NCI-H446 (cell line): ENCODE data around the gene SH3TC1.

Experiments
- DNase-seq, 2 experiments: peaks; one replicate each; lab custom pipeline; 2025; lab: John Stamatoyannopoulos, UW

SH3TC1 gene

DNA sequence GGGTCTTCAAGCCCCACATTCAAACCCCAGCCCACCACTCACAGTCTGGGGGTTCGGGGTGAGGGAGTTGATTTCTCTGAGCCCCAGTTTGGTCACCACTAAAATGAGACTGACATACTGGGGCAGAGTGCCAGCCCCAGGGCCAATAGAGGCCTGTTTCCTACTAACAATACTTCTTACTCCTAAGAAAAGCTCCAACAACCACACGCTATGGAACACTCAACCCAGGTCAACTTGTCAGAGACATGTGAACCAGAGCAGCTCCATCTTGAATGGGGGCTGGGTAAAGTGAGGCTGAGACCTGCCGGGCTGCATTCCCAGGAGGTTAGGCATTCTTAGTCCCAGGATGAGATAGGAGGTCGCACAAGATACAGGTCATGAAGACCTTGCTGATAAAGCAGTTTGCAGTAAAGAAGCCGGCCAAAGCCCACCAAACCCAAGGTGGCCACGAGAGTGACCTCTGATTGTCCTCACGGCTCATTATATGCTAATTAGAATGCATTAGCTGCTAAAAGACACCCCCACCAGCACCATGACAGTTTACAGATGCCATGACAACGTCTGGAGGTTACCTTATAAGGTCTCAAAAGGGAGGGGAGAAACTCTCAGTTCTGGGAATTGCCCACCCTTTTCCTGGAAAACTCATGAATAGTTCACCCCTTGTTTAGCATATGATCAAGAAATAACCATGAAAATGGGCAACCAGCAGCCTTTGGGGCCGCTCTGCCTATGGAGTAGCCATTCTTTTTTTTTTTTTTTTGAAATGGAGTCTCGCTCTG, 43.9 kb downstream of the SH3TC1 start:
- DNase-seq, result no peak

DNA sequence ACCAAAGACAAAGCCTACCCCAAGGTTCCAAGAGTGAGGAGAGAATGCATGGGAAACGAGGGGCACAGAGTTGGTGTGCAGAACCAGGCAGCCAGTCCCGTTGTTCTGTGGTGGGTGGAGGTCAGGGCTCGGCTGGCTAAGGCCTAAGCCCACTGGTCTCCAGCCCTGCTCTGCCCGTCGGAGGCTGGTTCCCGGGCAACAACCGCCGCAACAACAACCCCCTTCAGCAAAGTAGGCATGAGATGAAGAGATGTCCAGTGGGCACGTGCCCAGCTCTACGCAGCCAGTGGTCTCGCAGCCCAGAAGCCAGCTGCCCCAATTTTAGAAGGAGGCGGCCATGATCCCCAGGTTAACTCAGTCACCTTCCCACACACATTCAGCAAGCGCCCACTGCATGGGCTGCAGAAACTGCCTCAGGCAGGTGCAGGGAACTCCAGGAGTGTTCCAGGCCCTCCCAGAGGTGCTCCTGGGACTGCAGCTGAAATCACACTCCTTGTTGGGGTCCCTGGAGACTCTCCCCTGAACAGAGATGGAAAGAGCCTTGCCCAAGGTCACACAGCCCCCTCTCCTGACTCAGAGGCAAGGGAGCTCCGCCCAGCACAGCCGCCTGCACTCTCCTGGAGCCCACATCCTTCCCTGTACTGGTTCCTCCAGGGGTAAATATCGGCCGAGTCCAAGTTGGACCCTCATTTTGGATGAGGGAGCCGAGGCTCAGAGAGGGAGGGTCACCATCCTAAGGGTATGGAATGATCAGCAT, 45.1 kb downstream of the SH3TC1 start:
- no peak for DNase-seq

DNA sequence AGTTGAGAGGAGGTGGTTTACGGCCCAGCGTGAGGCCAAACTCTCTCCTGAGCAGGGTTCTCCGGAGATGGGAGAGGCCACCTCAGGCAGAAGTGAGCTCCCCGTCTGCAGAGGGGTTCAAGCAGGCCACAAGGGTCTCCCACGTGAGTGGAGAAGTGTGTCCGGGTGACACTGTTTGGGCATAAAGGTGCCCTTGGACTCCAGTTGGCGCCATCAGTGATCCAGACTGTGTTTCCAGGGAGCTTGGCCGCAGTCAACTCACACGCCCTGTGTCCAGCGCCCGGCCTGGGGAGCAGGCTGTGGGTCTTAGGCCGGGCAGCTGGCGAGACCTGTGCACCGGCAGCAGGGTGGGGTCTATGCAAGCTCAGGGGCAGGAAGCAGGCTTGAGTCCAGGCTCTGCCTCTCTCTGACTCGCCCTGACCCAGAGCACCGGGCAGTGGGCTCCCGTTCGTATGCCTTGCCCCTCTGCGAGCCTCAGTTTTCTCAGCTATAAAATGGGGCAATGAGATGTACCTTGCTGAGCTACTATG, 45.9 kb downstream of the SH3TC1 start:
- DNase-seq, result no peak

DNA sequence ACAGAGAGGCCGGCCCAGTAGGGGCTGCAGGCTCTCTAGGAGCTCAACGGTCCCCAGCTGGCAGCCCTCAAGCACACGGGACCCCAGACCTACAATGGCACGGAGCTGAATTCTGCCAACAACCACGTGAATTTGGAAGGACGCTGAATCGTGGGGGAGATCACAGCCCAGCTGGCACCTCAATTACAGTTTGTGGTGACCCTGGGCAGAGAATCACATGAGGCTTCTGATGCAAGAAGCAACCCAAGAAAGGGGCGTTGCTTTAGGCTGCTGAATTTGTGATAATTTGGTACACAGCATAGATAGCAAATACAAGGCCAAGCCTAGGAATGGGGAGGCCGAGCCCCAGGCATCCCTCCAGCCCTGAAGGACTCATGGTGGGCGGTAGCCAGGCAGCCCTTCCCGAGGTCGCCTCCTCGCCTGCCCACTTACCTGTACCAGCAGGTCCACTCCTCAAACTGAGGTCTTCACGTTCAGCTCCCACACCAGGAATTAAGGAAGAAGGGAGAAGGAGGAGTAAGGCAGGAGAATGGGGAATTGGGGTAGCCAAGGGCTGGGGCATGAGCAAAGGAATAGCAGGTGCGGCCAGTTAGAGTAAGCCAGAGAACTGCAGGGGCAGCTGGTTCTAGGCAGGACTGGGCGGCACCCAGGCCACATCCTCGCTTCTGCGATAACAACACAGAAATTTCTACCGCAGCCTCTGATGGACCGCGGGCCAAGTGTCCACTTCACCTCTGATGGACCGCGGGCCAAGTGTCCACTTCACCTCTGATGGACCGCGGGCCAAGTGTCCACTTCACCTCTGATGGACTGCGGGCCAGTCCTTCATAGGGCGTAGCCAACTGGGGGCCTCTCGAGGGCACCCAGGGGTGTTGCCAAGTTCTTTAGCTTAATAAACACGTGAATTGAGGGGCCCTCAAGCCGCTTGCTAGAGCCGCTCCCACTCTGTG, 47.1 kb downstream of the SH3TC1 start:
- no peak for DNase-seq

DNA sequence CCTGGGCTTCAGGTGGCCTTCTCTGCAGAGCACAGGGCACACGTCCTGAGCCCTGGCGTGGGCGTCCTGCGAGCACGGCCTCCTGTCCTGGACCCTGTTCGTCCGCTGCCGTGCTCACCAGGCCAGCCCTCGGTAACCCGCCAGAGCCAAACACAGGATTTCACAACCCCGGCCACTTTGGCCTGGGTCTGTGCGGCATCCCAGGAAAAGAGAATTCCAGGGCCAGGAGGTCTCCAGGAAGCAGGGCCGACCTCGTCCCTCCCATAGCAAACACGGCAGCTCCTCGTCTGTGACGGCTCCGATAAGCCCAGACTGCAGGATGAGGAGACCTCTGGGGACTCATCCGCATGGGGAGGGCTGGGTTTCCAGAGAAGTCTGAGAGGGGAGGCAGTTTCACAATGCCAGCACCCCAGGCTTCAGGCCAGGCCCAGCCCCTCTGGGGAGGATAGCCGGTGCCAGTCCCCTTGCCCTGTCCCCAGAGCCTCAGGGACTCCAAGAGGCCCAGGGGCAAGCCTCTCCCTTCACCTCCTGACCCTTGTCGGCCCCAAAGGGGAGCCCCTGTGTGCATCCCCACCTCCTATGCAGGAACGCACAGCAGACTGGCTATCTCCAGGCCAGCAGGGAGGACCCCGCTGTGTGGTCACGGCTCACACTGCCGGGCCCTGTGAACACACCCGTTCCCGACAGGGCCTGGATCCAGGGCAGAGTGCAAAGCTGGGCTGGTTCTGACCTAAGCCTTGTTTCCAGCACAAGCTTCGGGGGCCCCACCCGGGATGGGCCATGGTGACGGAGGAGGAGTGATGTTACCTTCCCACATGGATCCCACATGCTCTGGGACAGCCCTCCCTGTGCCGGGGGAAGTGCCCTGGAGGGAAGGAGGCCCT, 48.2 kb downstream of the SH3TC1 start:
- no peak for DNase-seq

DNA sequence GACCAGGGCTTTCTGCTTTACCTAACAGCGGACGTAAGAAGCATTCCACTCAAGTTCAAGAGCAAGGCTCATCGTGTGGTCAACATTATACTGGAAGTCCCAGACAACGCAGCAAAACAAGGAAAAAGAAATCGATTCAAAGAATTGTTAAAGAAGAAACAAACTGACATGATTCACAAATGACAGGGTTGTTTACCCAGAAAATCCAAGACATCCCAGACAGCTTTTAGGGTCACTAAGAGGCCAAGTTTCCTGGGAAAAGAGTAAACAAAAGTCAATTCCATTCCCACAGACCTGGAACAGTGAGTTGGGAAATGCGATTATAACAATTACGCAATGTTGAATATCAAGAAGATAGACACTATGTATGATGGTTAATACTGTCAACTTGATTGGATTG, 49.0 kb downstream of the SH3TC1 start:
- DNase-seq, result no peak

DNA sequence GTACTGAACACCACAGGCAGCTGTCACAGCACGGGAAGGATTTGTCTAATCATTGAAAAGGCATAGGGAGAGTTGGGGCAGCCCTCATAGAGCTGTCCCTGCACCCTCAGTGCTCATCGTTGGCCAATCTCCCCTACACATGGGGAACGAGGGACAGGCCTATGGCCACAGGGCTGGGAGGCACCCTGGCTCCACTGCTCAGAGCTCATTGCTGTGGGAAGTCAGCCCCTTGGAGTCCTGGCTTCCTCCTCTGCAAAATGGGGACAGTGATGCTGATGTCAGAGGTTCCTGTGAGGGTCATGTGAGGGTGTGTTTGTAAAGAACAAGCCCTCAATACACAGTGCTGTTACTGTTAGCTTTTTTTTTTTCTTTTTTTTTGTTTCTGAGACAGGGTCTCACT, 51.1 kb downstream of the SH3TC1 start:
- no peak for DNase-seq

DNA sequence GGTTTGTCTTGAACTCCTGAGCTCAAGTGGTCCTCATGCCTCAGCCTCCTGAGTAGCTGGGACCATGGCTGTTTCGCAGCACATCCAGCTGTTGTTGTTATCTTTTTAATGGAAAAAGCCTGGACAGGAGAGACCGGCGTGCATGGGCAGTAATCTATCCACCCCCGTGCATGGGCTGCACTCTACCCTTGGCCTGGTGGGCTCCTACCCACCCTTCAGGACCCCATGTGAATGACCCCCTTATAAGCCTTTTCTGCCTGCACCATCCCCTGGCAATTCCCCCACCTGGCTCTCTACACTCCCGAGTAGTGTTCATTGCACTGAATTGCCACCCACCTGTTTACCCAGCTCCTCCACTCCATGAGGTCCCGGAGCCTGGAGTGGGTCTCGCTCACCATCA, 51.5 kb downstream of the SH3TC1 start:
- no peak for DNase-seq

DNA sequence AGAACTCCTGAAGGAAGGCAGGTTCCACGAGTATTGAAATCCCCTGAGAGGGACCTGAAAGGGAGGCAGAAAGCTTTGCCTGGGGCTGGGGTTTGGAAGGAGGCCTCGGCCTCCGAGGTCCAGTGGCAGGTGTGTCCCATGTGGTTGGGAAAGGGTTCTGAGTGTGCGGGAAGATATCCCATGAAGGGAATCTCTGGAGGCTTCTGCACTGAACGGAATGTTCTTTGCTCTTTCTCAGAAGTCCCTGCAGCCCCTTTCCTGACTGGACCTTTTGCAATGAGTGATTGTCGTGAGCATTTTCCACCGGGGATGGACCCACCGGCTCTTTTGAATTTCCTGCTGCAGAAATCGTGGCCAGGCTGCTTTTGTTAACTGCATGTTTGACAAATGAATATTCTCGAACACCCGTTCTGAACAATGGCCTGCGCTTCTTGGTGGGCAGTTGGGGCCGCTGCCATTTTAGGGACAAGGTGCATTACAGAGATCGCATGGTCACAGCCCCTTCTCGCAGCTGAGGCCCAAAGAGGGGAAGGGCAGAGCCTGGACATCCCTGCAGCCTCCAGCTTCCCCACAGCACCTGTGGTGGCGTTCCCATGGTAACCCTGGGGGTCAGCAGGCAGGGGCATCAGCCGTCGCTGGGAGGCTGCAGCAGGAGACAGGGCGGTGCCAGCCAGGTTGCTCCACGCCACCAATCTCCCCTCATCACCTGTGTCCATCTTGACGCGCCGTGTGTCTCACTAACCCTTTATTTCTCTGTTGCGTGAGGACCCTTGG, 52.2 kb downstream of the SH3TC1 start:
- no peak for DNase-seq

DNA sequence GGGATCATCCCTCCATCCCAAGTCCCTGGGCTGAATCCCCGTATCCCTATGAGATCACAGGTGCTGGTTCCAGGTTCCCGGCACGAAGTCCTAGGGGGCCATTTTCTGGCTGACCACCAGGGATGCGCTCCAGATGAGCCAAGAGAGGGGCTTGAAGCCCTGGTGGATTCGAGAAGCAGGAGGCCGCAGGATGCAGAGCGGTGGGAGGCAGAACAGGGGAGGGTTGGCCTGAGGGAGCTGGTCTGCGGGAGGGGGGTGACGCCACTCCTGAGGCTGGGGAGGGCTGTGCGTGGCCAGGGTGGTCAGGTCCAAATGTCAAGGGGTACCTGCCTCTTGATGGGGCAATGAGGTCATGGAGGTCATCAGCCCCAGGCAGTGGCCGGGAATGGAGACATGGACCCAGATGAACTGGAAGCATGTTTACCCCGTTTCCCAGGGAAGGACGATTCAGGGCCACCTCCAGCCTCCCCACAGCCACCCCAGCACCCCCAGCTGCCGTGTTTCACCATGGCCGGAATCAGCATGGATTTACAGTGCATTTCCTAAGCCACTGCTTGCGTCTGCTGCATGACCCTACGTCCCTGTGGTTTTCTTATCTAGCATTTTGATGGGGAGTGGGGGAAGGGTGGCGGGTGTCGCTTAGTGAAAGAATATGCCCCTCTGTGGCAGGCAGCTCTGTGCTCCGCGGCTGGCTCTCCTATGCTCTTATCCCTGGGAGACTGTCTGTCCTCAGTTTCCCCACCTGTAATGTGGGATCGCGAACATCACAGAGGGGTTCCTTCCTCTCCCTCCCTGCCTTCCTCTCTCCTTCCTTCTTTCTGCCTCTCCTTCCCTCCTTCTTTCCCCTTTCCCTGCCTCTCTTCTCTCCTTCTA, 53.4 kb downstream of the SH3TC1 start:
- no peak for DNase-seq

DNA sequence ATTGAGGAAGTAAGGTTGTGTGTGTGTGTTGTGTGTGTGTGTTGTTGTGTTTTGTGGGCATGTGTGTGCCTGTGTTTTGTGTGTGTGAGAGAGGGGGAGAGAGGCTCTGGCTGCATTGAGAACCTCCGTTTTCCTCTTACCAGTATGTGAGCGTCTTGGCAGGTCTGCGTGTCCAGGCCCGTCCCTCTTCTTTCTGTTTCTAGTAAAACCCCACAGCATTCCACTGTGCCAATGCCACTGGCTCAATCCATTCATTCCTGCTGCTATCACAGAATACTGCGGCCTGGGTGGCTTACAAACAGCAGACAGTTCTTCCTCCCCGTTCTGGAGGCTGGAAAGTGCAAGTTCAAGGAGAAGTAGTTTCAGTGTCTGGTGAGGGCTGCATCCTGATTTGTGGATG, 55.0 kb downstream of the SH3TC1 start:
- DNase-seq, result no peak

DNA sequence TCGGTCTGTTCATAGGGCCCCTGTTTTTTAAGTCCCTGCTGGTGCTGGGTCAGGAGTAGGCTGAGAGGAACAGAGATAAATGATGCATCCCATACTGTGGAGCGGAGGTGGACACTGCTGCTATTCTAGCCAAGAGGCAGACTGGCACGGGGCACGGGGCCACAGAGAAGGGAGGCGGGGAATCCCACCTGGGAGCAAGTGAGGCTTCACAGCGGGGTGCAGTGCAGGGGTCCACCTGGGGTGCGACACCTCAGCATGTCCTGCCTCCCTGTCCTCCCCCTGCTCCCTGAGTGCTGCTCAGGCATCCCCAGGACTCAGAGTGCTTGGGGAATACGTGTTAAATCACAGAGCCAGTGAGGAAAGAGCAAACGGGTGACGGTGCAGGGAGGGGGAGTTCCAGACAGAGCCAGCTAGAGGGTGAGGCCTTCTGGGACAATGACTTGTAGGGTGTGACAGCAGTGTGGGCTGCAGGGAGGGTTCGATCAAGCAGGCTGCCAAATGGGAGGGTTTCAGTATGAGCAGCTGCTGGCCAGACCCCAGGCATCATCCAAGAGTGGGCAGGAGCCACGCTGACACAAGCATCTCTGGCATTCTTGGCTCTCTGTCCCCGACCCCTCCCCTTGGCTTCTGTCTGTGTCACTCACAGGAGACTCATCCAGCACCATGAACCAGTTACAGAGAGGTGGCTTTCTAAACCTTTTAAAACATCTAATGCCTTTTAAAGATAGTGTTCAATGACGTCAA, 56.8 kb downstream of the SH3TC1 start:
- peak; percentile 5 to 64 for DNase-seq

DNA sequence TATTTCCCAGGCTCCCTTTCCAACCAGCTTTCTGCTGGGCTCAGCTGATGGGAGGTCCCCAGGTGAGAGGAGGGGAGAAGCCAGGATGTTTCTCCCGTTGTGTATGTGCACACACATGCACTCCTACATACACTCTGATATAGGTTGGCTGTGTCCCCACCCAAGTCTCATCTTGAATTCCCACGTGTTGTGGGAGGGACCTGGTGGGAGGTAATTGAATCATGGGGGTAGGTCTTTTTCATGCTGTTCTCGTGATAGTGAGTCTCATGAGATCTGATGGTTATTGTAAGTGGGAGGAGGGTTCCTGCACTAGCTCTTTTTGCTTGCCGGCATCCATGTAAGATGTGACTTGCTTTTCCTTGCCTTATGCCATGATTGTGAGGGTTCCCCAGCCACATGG, 58.8 kb downstream of the SH3TC1 start:
- no peak for DNase-seq

DNA sequence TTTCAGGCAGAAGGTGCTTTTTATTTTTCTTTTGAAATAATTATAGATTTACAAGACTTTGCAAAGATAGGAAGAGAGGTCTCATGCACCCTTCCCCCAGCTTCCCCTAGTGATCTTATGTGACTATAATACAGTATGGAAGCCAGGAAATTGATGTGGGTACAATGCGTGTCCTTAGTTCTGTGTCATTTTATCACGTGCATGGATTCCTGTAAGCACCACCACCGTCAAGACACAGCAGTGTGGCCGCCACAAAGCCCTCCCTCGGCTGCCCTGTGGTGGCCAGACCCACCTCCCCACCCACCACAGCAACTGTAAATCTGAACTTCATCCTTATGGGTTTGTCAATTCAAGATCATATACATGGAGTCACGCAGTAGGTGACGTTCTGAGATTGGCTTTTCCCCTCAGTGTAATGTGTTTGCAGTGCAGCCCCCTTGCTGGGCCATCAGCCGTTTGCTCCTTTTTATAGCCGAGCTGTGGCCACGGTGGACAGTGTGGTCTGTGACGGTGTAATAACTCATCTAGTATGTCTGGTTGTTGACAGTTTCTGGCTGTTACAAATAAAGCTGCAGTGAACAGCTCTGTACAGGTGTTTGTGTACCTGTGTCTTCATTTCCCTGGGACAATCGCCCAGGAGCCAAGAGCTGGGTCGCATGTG, 59.6 kb downstream of the SH3TC1 start:
- no peak for DNase-seq

DNA sequence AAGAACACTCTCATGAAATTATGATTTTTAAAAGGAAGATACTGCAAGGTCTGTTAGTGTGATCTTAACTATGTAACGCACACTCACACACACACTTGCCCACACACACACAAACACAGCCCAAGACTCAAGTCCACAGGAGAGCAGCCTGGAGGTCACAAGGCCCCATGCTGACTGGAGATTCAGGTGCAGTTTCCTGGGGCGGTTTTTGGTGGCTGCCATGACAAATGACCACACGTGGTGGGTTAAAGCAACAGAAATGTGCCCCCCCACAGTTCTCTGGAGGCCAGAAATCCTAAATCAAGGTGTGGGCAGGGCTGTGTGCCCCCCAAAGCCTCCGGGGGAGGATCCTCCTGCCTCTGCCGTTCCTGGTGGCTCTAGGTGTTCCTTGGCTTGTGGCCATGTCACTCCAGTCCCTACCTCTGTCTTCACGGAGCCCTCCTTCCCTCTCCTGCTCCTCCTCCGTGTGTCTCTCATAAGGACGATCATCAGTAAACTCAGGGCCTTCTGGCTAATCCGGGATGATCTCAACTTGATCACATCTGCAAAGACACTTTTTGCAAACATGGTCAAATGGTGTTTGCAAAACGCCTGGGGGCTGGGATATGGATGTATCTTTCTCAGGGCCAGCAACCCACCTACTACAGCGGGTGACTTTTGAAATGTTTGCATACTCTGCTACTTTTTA, 60.8 kb downstream of the SH3TC1 start:
- DNase-seq, result no peak

DNA sequence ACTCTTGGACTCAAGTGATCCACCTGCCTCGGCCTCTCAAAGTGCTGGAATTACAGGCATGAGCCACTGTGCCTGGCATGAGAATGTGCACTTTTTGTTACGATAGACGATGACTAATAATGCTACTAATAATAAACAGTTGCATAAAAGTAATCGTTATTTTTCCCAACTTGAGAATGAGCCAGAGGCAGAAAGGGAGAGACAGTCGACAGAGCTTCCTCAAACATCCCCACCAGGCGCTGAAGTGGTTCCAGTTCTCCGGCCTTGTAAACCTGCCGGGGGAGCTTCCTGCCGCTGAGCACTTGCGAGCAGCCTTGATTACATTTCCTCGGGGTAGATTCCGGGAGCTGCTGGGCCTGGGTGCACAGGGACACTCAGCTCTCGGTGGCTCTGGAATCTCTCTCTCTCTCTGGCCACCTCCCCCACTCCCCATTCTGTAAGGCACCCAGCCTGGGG, 61.6 kb downstream of the SH3TC1 start:
- DNase-seq, result no peak

DNA sequence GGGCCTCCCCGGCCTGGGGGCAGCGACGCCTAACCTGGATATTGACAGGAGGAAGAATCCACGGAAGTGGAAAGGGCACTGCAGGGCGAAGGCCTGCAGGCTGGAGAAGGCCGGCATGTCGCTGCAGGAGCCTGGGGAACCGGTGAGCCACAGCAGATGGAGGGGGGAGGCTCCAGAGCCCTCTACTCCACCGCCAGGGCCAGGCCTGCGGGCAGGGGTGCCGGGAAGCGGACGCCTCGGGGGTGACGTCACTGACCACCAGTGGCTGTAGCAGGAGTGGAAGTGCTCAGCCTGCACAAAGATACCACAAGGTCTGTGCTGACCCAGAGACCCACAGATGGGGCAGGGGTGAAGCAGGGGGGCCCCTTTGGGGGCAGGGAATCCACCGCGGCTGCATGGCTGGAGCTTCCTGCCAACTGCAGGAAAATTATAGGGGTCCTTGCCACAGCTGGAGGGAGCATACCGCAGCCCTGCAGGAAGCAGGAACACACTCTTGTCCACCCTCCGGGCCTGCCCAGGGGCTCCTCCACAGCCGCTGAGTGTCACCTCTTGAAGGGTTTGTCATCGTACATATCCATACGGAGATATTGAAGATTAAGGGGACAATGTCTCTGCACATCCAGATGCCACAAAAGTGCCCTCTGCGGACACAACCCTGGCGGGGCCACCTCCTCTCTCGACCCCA, 62.9 kb downstream of the SH3TC1 start:
- DNase-seq, result no peak
